Measurements from ENCODE around the gene UBE3C.

UBE3C gene

DNA sequence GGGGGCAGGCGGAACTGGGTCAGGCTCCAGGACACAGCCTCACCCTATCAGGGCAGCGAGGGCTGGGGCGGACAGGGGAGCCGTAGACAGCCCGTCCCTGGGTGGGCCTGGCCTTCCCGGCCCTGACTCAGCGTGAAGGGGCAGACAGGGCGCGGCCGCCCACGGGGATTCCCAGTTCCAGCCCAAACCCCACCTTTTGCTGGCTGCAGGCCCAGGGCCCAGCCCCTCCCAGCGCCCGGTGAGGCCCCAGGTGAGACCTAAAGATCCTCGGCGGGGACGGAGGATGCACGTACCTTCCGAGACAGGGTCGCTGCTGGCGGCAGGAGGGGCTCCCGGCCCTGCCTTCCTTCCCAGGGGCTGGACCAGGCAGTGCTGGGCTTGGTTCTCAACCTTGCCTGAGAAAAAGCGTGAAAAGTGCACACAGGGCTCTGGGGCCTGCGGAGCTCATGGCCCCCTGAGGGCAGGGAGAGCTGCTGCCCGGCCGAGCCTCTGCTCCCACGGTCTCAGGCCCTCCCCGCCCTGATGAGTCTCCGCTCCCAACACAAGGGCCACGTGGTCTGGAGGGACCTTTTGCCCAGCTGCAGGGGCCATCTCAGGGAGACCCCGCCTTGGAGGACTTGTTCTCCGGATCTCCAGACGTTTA is 154.2 kb downstream of the UBE3C start:
- no peak for DNase-seq (ENCODE audit: low read depth)

DNA sequence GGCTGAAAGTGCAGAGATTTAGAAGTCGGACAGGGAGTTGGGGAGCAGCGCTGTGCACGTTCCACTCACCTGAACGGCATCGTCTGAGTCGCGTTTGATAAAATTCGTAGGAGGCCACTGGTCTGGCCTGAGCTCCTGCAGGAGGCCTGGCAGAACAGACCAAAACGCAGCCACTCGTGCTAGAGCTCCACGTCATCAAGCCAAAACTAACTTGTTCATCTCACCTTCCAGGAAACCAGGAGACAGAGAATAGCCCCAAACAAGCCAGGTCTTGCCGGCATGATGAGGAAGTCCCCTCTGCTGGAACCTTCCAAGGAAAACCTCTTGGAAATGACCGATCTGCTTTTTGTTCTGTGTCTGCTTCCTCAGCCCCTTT is 154.7 kb downstream of the UBE3C start:
- no peak for DNase-seq (ENCODE audit: low read depth)

DNA sequence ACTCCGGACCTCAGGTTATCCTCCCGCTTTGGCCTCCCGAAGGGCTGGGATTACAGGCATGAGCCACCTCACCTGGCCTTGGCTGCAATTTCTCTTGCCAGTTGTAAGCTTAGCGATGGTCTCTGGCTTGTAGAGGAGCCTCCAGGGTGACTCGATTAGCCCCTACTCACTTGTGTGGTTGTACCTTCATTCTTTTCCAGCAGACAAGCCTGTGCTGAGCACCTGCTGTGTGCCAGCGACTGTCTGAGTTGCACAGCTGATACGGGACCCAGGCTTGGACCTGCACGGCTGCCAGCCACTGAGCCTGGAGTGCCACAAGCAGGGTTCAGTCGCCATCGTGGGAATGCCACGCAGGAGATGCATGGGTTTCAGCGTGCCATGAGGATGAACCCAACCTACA is 156.0 kb downstream of the UBE3C start:
- no peak for DNase-seq (ENCODE audit: low read depth)

DNA sequence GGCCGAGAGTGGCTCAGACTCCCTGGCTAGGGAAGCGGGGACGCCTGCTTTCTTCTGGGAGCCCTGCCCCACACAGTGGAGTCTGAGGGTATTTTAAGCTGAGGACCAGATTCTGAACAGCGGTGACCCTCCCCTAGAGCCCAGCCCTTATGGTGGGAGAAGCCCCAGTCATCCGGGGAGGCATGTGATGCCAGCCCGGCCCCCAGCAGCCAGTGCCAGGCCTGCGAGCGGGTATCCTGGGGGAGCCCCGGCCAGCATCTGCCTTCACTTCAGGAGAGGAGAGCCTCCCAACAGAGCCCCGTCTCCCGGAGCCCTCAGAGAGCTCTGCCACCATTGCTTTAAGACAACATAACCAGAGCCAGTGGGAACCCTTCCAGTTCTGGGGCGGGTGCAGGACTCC is 156.6 kb downstream of the UBE3C start:
- no peak for DNase-seq (ENCODE audit: low read depth)

DNA sequence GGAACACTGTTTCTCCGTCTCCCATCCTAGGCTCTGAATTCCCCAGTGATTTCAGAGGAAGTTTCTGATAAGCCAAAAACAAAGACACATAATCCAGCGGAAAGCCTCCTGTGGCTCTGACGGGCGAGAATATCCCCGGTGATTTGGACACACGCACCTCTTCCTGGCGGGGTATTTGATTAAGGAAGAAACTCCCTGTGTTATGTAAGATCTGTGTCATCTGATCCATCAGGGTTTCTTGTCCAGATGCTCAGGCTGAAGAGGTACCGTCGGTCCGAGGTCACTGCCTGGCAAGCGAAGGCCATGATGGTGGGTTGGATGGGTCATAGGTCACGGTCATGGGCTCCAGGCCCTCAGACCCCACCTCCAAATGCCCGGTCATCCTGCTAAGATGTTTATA is 158.5 kb downstream of the UBE3C start:
- DNase-seq (ENCODE audit: low read depth) = no peak

DNA sequence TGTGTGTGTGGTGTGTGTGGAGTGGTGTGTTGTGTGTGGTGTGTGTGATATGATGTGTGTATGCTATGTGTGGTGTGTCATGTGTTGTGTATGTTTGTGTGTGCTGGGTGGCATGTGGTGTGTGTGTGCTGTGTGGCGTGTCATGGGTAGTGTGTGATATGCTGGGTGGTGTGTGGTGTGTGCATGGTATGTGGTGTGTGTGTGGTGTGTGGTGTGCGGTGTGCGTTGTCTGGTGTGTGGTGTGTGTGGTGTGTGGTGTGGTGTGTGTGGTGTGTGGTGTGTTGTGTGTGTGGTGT is 160.5 kb downstream of the UBE3C start:
- no peak for DNase-seq (ENCODE audit: low read depth)

DNA sequence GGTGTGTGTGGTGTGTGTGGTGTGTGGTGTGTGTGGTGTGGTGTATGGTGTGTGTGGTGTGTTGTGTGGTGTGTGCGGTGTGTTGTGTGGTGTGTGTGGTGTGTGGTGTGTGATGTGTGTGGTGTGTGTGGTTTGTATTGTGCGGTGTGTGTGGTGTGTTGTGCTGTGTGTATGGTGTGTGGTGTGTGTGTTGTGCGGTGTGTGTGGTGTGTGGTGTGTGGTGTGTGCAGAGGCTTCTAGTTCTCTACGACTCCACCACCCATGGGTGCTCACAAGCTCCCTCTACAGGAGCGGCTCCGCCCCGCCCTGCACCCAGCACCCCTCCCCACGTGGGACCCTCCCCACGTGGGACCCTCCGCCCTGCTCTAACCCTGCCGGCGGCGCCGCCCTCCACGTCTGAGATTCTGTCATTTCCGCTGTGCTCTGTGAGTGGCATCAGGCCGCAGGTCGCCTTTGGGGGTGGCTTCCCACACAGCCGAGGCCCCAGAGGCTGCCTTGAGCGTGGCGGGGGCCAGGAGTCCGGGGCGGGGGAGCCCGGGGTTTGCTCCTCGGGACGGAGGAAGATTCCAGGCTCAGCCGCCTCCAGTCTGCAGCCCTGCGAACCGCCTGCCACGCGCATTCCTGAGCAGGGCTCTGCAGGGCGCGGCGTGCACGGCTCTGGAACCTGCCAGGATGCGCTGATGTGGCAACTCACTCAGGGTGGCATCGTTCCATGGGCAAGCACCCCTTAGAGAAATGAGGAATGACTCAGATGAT is 161.1 kb downstream of the UBE3C start:
- DNase-seq (ENCODE audit: low read depth) = no peak

DNA sequence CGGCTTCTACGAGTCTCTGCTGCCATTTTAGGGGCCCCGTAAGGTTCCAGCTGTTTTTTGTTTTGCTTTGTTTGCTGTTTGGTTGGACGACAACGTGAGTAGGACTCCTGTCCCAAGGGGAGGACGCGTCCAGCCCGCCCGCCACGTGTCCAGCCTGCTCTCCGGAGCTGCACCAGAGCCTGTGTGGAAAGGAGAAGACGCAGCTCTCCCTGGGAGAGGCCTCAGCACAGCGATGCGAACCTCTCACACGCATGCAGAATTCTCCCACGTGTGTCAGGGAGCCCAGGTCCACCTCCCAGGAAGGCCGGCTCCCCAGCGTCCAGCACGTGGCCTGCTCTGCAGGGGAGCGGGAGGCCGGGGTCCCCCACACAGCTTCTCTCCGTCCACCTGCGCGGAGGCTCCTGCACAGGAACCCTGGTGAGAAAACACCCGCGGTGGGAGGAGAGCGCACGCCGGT is 161.7 kb downstream of the UBE3C start:
- no peak for DNase-seq (ENCODE audit: low read depth)

DNA sequence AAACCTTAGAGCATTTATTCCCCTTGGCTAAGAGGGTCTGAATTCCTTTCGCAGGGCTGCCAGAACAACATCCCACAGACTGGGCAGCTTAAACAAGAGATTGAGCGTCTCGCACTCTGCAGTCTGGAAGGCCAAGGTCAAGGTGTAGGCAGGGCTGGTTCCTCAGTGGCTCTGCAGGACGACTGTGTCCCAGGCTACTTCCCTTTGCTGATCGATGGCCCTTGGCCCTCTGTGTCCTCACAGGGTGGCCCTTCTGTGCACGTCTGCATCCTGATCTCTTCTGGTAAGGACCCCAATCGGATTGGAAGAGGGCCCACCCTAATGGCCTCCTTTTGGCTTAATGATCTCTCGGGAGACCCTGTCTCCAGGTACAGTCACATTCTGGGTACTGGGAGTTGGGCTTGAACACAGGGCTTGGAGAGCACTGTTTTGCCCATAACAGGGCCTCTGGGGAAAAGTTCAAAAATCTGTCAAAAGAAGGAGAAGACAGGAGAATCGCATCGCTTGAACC is 162.9 kb downstream of the UBE3C start:
- no peak for DNase-seq (ENCODE audit: low read depth)

DNA sequence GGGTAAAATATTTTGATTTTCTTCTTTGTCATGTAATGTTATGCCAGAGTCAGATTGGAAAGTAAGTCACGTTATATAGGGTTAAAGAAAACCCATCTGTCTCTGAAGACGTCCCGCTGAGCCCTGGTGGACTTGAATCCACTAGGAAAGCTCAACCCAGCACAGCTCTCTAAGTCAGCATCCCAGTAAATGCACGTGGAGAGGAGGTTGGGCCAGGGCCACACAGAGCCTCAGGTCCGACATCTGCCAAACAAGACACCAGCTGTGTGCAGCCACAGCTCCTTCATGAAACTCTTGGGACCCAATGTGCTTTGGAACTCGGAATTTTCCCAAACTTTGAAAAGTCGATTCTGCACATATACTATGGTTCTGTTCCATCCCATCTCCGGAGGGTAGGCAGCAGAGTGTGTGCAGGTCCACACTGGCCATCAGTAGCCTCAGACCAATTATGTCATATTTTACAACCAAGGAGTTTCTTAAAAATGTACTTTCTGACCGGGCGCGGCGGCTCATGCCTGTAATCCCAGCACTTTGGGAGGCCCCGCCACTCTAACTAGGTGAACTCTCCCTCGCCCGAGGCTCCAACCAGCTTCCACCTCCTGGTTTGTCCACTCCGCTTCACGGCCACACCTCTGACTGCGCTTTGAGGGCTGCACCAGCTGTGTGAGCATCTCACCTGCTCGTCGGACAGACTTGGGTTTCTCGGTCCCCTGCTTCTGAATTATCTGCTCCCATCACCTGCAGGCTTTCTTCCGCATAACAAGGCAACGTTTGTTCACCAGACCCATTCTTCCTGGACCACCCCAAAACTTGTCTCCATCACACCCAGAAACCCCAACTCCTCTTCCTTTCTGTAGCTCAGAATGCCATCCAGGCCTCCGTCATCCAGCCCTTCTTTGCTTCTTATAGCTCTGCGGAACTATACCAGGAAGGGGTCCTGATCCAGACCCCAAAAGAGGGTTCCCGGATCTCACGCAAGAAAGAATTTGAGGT is 168.4 kb downstream of the UBE3C start:
- DNase-seq (ENCODE audit: low read depth) = no peak

DNA sequence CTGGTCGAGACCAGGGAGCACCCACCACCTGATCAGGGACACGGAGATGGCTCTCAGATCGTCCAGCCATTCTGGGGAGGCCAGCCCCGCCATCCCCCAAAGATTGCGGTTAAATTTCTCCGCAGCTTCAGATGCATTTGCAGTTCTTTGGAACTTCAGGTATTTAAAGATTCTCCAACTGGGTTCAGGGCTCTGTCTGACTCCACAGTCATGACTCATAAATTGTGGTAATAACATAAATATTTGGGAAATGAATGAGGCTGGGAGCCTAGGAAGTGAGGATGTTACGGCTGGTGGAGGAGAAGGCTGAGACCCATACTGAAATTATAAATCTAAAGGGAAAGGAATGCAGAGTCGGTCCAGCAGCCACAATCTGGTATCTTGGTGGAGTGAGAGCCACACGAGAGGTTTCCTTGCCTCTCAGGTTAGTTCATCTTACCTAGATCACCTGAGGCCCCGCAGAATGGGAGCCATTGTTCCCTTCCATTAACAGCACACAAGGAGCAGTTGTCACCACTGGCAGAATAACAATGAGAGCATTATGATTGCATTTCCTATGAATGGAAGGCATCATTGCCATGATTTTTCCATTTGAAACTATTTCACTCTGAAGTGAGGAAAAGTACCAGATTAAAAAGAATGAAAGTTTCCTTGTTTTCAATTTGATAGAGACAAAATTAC is 171.4 kb downstream of the UBE3C start:
- DNase-seq (ENCODE audit: low read depth) = no peak

DNA sequence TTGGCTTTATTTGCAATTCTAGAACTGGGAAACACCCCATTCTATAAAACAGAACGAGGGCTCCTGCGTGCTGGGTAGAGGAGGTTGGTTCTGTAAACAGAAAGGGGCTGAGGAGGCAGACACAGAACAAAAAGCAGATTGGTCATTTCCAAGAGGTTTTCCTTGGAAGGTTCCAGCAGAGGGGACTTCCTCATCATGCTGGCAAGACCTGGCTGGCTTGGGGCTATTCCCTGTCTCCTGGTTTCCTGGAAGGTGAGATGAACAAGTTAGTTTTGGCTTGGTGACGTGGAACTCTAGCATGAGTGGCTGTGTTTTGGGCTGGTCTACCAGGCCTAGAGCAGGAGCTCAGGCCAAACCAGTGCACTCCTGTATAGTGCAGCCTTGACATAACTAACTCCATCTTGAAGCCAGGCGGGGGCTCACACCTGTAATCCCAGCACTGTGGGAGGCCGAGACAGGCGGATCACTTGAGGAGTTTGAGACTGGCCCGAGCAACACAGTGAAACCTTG is 172.0 kb downstream of the UBE3C start:
- no peak for DNase-seq (ENCODE audit: low read depth)

DNA sequence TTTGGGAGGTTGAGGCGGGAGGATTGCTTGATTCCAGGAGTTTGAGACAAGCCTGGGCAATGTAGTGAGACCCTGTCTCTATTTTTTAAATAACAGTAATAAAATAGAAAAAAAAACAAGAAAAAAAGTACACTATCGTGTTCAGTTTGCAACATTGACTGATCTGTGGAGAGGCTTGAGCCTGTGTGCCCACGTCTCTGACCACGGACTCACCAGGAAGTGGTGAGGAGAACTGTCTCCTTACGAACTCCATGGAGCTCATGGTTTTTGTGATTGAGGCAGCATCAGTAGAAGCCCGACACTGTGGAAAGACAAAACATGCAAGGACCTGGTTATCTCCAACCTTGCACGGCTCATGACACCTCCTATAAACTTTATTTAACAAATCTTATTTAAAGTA is 174.2 kb downstream of the UBE3C start:
- no peak for DNase-seq (ENCODE audit: low read depth)

DNA sequence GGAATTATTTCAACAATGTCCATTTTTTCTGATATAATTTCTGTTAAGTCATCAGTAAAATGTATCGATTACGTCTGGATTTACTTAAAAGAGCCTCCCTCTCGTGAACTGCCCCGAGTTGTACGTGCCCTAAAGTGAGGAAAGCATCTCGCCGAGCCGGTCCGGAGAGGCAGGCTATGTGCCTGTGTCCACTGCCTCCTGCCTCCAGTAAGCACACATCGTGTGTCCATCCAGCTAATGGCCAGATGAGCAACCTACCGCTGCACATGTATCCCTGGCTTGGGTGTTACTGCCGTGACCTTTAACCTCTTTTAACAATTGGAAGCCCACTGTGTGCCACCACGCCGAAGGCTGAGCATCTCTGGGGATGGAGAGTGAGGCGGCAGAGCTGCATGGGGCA is 174.9 kb downstream of the UBE3C start:
- DNase-seq (ENCODE audit: low read depth) = no peak

DNA sequence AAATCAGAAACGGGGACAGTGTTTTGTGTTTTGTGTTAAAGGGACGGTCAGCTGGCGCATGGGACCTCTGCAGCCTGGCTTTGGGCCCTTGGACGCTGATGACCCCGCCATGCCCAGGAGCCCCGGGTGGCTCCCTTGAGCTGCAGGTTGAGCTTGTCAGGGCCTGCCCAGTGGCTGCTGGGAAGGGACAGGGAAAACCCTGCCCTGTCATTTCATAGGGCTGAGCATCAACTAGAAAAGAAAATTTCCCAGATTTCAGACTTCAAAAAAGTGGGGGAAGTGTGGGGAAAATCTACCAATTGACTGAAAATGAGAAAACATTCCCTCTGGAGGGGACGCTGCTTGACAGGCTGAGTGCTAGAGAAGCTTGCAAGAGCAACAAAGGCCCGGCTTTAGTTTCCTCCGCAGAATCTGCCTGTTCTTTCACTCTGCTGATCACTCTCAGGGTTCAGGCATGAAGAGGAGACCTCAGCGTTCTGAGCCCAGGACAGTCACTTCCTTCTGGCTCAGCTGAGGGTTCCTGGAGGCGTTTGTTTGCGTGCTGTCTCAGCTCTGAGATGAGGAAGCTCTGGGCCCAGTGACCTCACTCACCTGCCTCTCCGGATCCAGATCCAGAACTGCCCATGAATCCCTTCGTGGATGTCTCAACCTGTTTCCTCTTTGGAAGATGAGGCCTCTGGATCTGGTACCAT is 179.4 kb downstream of the UBE3C start:
- no peak for DNase-seq (ENCODE audit: low read depth)

Data from activated gamma-delta T cell treated with anti-CD3 and anti-CD28 coated beads, Interleukin-2, amount 50 U/mL, for 16 hours (primary cell).